ENCODE data around the gene TMEM97.

Gene TMEM97

GRCh38 chr17:28315846-28316705 is 2.9 kb upstream of the TMEM97 start:
- in situ Hi-C loops (cut with MboI; ENCODE audit: low sequenced_read_pairs): no loop called here

- in situ Hi-C loops (cut with MboI; ENCODE audit: low sequenced_read_pairs): no loop called here
Measured at GRCh38 chr17:28317099-28317965, 1.7 kb upstream of the TMEM97 start.

- in situ Hi-C loops (cut with MboI; ENCODE audit: low sequenced_read_pairs): no loop called here
Measured at GRCh38 chr17:28317966-28318758, 838 bp upstream of the TMEM97 start.

GRCh38 chr17:28319598-28319935 is 567 bp downstream of the TMEM97 start:
- in situ Hi-C loops (cut with MboI; ENCODE audit: low sequenced_read_pairs): no loop called here

- in situ Hi-C loops (cut with MboI; ENCODE audit: low sequenced_read_pairs): no loop called here
Measured at GRCh38 chr17:28320215-28321061, 1.4 kb downstream of the TMEM97 start.

GRCh38 chr17:28324267-28324745 is 5.3 kb downstream of the TMEM97 start:
- in situ Hi-C loops (cut with MboI; ENCODE audit: low sequenced_read_pairs): no loop called here

- in situ Hi-C loops (cut with MboI; ENCODE audit: low sequenced_read_pairs): no loop called here
Measured at GRCh38 chr17:28324781-28325180, 5.8 kb downstream of the TMEM97 start.

GRCh38 chr17:28325211-28325610 is 6.2 kb downstream of the TMEM97 start:
- in situ Hi-C loops (cut with MboI; ENCODE audit: low sequenced_read_pairs): no loop called here

- in situ Hi-C loops (cut with MboI; ENCODE audit: low sequenced_read_pairs): no loop called here
Measured at GRCh38 chr17:28326114-28326513, 7.1 kb downstream of the TMEM97 start.

GRCh38 chr17:28327031-28327607 is 8.1 kb downstream of the TMEM97 start:
- in situ Hi-C loops (cut with MboI; ENCODE audit: low sequenced_read_pairs): no loop called here

- in situ Hi-C loops (cut with MboI; ENCODE audit: low sequenced_read_pairs): no loop called here
Measured at GRCh38 chr17:28327709-28328108, 8.7 kb downstream of the TMEM97 start.

GRCh38 chr17:28328325-28328724 is 9.3 kb downstream of the TMEM97 start:
- in situ Hi-C loops (cut with MboI; ENCODE audit: low sequenced_read_pairs): no loop called here

GRCh38 chr17:28330671-28331070 is 11.7 kb downstream of the TMEM97 start:
- in situ Hi-C loops (cut with MboI; ENCODE audit: low sequenced_read_pairs): no loop called here

GRCh38 chr17:28331891-28332420 is 13.0 kb downstream of the TMEM97 start:
- in situ Hi-C loops (cut with MboI; ENCODE audit: low sequenced_read_pairs): no loop called here

- in situ Hi-C loops (cut with MboI; ENCODE audit: low sequenced_read_pairs): no loop called here
Measured at GRCh38 chr17:28333083-28333746, 14.2 kb downstream of the TMEM97 start.

GRCh38 chr17:28334171-28334570 is 15.2 kb downstream of the TMEM97 start:
- in situ Hi-C loops (cut with MboI; ENCODE audit: low sequenced_read_pairs): no loop called here

GRCh38 chr17:28334666-28335200 is 15.7 kb downstream of the TMEM97 start:
- in situ Hi-C loops (cut with MboI; ENCODE audit: low sequenced_read_pairs): no loop called here

GRCh38 chr17:28335201-28335958 is 16.4 kb downstream of the TMEM97 start, which contains the start of the genes IFT20 and TNFAIP1:
IFT20 (minus strand) TSS chr17:28335472; CDS start chr17:28331985, 3,487 bp downstream.
TNFAIP1 (plus strand) TSS chr17:28335761; CDS start chr17:28339522, 3,761 bp downstream.
- in situ Hi-C loops (cut with MboI; ENCODE audit: low sequenced_read_pairs): no loop called here

Measured in HL-60/S4 treated with phorbol 12-myristate 13-acetate at 8.2 ng/mL for 4 days and 3 days (cell line).